ENCODE measurements around the gene IGSF3.
"Not testable (repeated sequence)": the region's sequence is repeated elsewhere in the genome, so short reads cannot be mapped to it uniquely, and the experiment has no call there.

Gene IGSF3

DNA sequence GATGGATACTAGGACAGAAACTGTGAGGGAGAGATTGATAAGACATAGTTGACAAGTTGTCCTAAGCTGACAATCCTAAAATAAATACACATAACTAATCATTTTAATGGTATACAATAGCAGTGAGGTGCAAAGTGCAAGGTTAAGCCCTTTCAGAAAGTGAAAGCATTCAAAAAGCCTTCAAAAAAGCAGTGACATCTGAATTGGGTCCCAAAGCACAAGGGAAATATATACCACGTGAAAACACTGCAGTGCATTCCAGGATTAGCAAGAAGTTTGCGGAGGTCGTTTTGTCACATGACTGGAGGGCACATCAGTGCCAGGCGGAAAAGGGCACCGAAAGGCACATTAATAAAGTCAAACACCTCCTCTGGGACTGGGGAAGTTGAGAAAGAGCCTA is 42.4 kb downstream of the IGSF3 start:
- not testable (repeated sequence) for H3K4me3 ChIP-seq (ENCODE audit: low read length); H3K27me3 ChIP-seq (ENCODE audit: control insufficient read depth, insufficient read depth, low read length); H3K9ac ChIP-seq (ENCODE audit: low read length); H3K36me3 ChIP-seq (ENCODE audit: control insufficient read depth, low read depth, low read length); H3K9me3 ChIP-seq (ENCODE audit: control insufficient read depth, low read depth, low read length); H3K27ac ChIP-seq (ENCODE audit: low read length)
- H3K4me1 ChIP-seq (ENCODE audit: control insufficient read depth, low read depth, low read length) = peaks cover 26% of the 10 kb centered on the region

DNA sequence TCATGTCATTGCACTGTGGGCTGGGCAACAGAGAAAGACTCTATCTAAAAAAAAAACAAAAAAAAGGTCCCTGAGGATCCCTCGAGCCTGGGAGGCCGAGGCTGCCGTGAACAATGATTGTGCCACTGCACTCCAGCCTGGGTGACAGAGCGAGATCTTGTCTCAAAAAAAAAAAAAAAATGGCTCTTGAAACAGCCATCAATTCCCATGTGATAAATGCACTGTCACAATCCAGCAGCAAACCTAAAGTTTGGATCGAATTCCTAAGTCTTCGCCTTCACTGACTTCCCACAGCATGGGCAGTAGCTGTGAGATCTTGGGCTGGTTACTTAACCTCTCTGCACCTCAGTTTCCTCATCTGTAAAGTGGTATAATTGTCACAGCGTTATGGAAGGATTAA is 43.5 kb downstream of the IGSF3 start:
- H3K4me1 ChIP-seq (ENCODE audit: control insufficient read depth, low read depth, low read length) = peaks cover 23% of the 10 kb centered on the region

DNA sequence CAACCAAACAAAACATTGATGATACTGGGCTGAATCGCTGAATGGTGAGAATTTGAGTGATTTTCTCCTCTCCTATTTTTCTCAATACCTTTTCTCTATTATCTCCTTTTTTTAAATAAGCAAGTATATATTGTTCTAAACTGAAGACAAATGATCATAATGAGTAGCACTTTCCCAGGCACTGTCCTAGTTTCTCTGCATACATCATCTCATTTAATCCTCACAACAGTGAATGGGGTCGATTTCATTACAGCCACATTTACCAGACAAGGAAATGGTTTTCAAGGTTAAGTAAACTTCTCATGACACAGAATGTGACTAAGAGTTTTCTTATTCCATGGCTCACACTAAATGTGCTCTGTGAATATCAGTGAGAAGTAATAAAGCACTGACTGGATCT is 45.0 kb downstream of the IGSF3 start:
- H3K4me3 ChIP-seq (ENCODE audit: low read length); H3K36me3 ChIP-seq (ENCODE audit: control insufficient read depth, low read depth, low read length); H3K9ac ChIP-seq (ENCODE audit: low read length); H3K27ac ChIP-seq (ENCODE audit: low read length); H3K9me3 ChIP-seq (ENCODE audit: control insufficient read depth, low read depth, low read length); H3K27me3 ChIP-seq (ENCODE audit: control insufficient read depth, insufficient read depth, low read length): not testable (repeated sequence)
- H3K4me1 ChIP-seq (ENCODE audit: control insufficient read depth, low read depth, low read length) = peaks cover 18% of the 10 kb centered on the region

More for the DNA sequence above, 43.5 kb downstream of the IGSF3 start:
- H3K4me3 ChIP-seq (ENCODE audit: low read length) = no peak overlapping the region
- H3K27me3 ChIP-seq (ENCODE audit: control insufficient read depth, insufficient read depth, low read length) = peaks cover 5% of the 10 kb centered on the region
- H3K36me3 ChIP-seq (ENCODE audit: control insufficient read depth, low read depth, low read length) = no peaks in the 10 kb centered on the region
- no peak overlapping the region for H3K9ac ChIP-seq (ENCODE audit: low read length)
- no peaks in the 10 kb centered on the region for H3K9me3 ChIP-seq (ENCODE audit: control insufficient read depth, low read depth, low read length)
- no peak overlapping the region for H3K27ac ChIP-seq (ENCODE audit: low read length)

DNA sequence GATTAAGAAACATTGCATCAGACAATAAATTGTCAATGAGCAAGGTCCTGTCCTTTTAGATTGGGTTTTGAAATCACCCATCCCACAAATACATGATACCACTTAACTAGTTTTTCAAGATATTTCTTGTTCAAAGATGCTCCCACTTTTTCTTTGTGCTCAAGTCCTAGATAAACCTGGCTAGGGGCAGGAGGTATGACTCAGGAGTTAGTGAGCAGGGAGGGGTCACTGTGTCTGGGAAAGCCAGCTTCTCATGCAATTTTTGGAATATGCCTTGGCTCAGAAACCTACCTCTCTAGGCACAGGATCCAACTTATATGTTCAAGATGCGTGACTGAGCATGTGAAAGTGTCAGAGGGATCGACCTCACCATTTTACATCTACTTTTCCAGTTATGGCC is 45.8 kb downstream of the IGSF3 start:
- H3K36me3 ChIP-seq (ENCODE audit: control insufficient read depth, low read depth, low read length); H3K27me3 ChIP-seq (ENCODE audit: control insufficient read depth, insufficient read depth, low read length); H3K4me3 ChIP-seq (ENCODE audit: low read length); H3K9me3 ChIP-seq (ENCODE audit: control insufficient read depth, low read depth, low read length); H3K27ac ChIP-seq (ENCODE audit: low read length); H3K9ac ChIP-seq (ENCODE audit: low read length): not testable (repeated sequence)
- peaks cover 11% of the 10 kb centered on the region for H3K4me1 ChIP-seq (ENCODE audit: control insufficient read depth, low read depth, low read length)

DNA sequence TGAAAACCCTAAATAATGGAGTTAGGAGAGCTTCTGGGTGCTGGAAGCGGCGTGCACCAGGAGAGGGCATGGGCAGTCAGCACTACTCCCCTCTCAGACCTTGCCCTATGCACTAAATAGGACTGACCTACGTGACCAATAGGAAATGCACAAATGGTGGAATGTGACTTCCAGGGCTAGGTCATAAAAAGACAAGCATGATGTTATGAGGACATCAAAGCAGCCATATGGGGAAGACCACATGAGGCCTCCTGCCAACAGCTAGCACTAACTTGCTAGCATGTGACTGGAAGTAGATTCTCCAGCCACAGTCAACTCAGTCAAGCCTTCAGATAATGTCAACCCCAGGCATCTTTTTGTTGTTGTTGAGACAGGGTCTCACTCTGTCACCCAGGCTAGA is 47.1 kb downstream of the IGSF3 start:
- H3K4me3 ChIP-seq (ENCODE audit: low read length); H3K27me3 ChIP-seq (ENCODE audit: control insufficient read depth, insufficient read depth, low read length); H3K9ac ChIP-seq (ENCODE audit: low read length); H3K27ac ChIP-seq (ENCODE audit: low read length); H3K36me3 ChIP-seq (ENCODE audit: control insufficient read depth, low read depth, low read length); H3K9me3 ChIP-seq (ENCODE audit: control insufficient read depth, low read depth, low read length): not testable (repeated sequence)
- peaks cover 11% of the 10 kb centered on the region for H3K4me1 ChIP-seq (ENCODE audit: control insufficient read depth, low read depth, low read length)

DNA sequence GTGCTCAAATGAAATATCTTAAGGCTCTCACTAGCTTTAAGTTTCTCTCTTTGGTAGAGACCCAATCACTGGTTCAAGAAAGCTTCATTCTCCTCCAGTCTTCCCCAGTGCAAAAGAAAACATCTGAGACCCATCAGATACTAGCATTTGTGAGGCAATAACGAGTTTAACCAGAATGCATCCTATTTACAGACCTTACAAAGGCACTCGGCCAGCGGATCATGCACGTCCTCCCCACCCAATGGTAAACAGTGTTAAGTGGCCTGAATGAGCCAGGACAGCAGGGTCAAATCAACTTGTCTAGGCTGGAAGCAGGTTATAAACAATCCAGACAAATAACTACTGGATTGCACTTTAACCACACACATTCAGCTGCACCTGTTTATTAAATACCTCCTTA is 48.4 kb downstream of the IGSF3 start:
- not testable (repeated sequence) for H3K9ac ChIP-seq (ENCODE audit: low read length); H3K27ac ChIP-seq (ENCODE audit: low read length); H3K36me3 ChIP-seq (ENCODE audit: control insufficient read depth, low read depth, low read length); H3K4me3 ChIP-seq (ENCODE audit: low read length); H3K27me3 ChIP-seq (ENCODE audit: control insufficient read depth, insufficient read depth, low read length); H3K9me3 ChIP-seq (ENCODE audit: control insufficient read depth, low read depth, low read length)
- H3K4me1 ChIP-seq (ENCODE audit: control insufficient read depth, low read depth, low read length) = peaks cover 11% of the 10 kb centered on the region

DNA sequence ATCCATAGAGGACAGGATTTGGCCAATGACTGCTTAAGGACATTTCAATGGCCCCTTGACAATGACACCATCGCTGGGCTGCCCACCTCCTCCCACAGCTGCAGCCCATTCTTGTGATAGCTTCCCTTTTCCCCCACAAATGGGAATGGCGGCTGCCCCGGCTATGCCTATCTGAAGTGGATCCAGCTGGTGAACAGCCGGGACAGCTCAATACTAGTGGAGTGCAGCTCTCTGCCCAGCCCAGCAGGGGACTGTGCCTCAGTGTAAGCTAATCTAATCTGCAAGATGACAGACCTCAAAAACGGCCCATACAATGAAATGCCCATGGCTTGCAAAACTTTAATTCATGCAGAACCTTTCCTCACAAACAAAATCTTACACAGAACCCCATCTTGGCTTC is 49.7 kb downstream of the IGSF3 start:
- H3K4me1 ChIP-seq (ENCODE audit: control insufficient read depth, low read depth, low read length) = peaks cover 11% of the 10 kb centered on the region
- H3K9ac ChIP-seq (ENCODE audit: low read length); H3K9me3 ChIP-seq (ENCODE audit: control insufficient read depth, low read depth, low read length); H3K4me3 ChIP-seq (ENCODE audit: low read length); H3K27ac ChIP-seq (ENCODE audit: low read length); H3K36me3 ChIP-seq (ENCODE audit: control insufficient read depth, low read depth, low read length); H3K27me3 ChIP-seq (ENCODE audit: control insufficient read depth, insufficient read depth, low read length): not testable (repeated sequence)

DNA sequence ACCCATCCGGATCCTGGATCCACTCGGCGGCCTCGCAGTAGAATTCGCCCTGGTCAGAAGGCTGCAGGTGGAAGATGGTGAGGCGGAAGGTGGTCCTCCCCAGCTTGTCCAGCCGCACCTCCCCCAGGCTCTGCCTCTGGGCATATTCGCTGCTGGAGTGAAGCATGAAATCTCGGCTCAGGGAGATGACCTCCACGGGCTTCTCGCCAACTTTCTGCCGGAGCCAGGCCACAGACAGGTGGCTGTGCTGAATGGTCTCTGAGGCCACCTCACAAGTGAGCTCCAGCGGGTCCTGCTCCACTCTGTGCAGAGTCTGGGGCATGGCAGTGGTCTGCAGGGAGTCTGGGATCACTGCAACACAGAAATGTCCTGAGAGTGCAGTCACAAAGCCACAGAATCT is 53.7 kb downstream of the IGSF3 start:
- H3K4me1 ChIP-seq (ENCODE audit: control insufficient read depth, low read depth, low read length); H3K27me3 ChIP-seq (ENCODE audit: control insufficient read depth, insufficient read depth, low read length); H3K4me3 ChIP-seq (ENCODE audit: low read length); H3K27ac ChIP-seq (ENCODE audit: low read length); H3K36me3 ChIP-seq (ENCODE audit: control insufficient read depth, low read depth, low read length); H3K9ac ChIP-seq (ENCODE audit: low read length); H3K9me3 ChIP-seq (ENCODE audit: control insufficient read depth, low read depth, low read length): not testable (repeated sequence)

DNA sequence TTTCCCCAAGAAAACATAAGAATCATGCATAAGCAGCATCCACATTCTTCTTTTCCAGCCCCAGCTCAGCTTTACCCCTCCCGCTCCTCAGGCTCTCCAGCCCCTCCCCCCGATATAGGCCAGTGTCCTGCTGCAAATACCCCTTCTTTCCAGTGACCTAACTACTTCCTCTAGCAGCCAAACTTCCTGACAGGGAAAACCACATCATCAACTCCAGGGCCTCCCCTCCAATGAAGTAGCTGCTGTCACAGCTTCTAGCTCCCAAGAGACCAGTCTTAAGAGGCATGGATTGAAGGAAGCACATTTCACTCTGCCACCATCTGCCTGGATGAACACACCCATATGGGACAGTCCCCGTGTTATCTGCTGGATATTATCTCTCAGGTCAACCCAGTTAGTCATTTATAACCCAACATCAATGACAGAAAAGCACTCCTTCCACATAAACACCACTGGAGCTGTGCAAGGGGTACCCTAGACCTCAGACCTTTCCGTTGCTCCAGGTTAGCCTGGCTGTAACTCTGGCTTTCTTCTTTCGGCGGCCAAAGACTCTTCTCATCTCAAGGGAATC is 57.6 kb downstream of the IGSF3 start:
- not testable (repeated sequence) for H3K4me3 ChIP-seq (ENCODE audit: low read length); H3K27ac ChIP-seq (ENCODE audit: low read length); H3K9me3 ChIP-seq (ENCODE audit: control insufficient read depth, low read depth, low read length); H3K27me3 ChIP-seq (ENCODE audit: control insufficient read depth, insufficient read depth, low read length); H3K4me1 ChIP-seq (ENCODE audit: control insufficient read depth, low read depth, low read length); H3K9ac ChIP-seq (ENCODE audit: low read length); H3K36me3 ChIP-seq (ENCODE audit: control insufficient read depth, low read depth, low read length)

DNA sequence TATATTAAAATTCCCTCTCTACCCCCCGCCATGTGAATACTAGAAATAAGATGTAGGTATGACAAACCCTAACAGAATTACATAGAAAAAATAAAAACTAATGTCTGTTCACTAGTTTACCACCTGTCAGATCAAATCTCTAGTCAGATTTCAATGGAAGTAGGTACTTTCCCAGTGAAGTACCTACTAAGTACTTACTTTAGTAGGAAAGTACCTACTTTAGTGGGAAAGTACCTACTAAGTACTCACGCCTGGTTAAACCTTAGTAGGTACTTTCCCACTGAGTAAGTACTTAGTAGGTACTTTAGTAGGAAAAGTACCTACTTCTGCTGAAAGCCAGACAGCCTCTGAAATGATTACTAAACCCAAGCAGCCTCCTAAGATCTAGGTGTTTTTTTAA is 58.7 kb downstream of the IGSF3 start:
- H3K27ac ChIP-seq (ENCODE audit: low read length); H3K4me3 ChIP-seq (ENCODE audit: low read length); H3K27me3 ChIP-seq (ENCODE audit: control insufficient read depth, insufficient read depth, low read length); H3K9me3 ChIP-seq (ENCODE audit: control insufficient read depth, low read depth, low read length); H3K9ac ChIP-seq (ENCODE audit: low read length); H3K36me3 ChIP-seq (ENCODE audit: control insufficient read depth, low read depth, low read length): not testable (repeated sequence)
- peaks cover 12% of the 10 kb centered on the region for H3K4me1 ChIP-seq (ENCODE audit: control insufficient read depth, low read depth, low read length)

DNA sequence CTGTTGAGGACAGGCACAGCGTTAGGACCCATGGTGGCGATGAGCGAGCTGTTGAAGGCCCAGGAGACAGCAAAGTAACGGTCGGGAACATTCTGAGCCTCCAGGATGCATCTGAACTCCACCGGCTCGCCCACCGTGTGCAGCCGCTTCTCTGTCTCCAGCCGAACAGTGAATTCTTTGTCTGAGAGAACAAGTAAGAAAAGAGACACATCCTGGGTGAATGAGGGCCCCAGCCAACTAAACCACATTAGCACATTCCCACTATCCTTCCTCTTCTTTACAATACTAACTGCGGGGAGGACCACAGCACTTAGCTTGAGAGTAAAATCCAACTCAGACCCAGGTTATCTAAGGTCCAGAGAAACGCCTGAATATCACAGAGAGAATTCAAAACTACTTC is 59.4 kb downstream of the IGSF3 start:
- H3K4me1 ChIP-seq (ENCODE audit: control insufficient read depth, low read depth, low read length) = peaks cover 12% of the 10 kb centered on the region
- not testable (repeated sequence) for H3K36me3 ChIP-seq (ENCODE audit: control insufficient read depth, low read depth, low read length); H3K27me3 ChIP-seq (ENCODE audit: control insufficient read depth, insufficient read depth, low read length); H3K9me3 ChIP-seq (ENCODE audit: control insufficient read depth, low read depth, low read length); H3K27ac ChIP-seq (ENCODE audit: low read length); H3K4me3 ChIP-seq (ENCODE audit: low read length); H3K9ac ChIP-seq (ENCODE audit: low read length)

DNA sequence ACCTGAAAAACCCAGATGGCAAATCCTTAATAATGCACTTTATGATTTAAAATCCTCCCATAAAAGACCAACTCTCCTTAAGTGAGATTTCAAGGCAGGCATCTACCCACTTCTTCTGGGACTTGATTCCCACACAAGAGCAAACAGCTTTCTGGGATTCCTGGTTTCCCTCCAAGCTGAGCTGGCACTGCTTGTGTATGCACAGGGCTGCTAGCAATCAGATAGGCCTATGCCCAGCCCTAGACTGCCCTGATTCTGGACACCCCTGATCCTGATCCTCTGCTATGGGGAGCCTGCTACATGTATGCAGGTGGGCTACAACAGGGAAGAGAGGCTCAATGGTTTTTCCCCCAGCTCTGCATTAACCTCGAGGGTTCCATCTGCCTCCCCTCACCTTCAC is 60.1 kb downstream of the IGSF3 start:
- H3K9ac ChIP-seq (ENCODE audit: low read length); H3K27ac ChIP-seq (ENCODE audit: low read length); H3K4me3 ChIP-seq (ENCODE audit: low read length); H3K27me3 ChIP-seq (ENCODE audit: control insufficient read depth, insufficient read depth, low read length); H3K9me3 ChIP-seq (ENCODE audit: control insufficient read depth, low read depth, low read length); H3K36me3 ChIP-seq (ENCODE audit: control insufficient read depth, low read depth, low read length): not testable (repeated sequence)
- H3K4me1 ChIP-seq (ENCODE audit: control insufficient read depth, low read depth, low read length) = peaks cover 12% of the 10 kb centered on the region

DNA sequence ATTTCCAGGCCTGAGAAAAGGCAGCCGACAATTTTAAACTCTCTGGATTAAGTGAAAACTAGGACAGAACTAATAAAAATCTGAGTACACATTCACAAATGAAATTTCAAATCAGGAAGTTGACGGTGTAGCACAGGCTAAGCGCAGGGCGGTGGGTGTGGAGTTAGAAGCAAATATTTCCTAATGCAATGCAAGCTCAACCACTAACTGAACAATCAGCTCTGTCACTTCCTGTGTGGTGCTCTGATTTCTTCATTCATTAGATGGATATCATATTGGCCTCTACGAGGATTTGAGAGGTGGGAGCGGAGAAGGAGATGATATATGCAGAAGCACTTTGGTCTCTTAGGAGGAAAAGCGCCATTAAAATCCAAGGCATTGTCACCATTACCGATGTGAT is 61.5 kb downstream of the IGSF3 start:
- H3K36me3 ChIP-seq (ENCODE audit: control insufficient read depth, low read depth, low read length); H3K27me3 ChIP-seq (ENCODE audit: control insufficient read depth, insufficient read depth, low read length); H3K4me3 ChIP-seq (ENCODE audit: low read length); H3K9ac ChIP-seq (ENCODE audit: low read length); H3K27ac ChIP-seq (ENCODE audit: low read length); H3K9me3 ChIP-seq (ENCODE audit: control insufficient read depth, low read depth, low read length): not testable (repeated sequence)
- peaks cover 12% of the 10 kb centered on the region for H3K4me1 ChIP-seq (ENCODE audit: control insufficient read depth, low read depth, low read length)

Data from iPS-18a (cell line).